Measurements from ENCODE around the gene CDKL1. TPM values are rescaled to one million over a fixed set of nuclear protein-coding genes. Genes with fewer than 3 reads are reported as not detected.
A peak's percentile ranks its signal among the peaks of the same experiment; 100 is the strongest.

CDKL1 gene
- total and polyA plus RNA-seq, 2 of the 13 experiments (the other 11 are each of a cell fraction or from before 2014, with no cell fraction given), result 4.4 to 5.1 TPM

DNA sequence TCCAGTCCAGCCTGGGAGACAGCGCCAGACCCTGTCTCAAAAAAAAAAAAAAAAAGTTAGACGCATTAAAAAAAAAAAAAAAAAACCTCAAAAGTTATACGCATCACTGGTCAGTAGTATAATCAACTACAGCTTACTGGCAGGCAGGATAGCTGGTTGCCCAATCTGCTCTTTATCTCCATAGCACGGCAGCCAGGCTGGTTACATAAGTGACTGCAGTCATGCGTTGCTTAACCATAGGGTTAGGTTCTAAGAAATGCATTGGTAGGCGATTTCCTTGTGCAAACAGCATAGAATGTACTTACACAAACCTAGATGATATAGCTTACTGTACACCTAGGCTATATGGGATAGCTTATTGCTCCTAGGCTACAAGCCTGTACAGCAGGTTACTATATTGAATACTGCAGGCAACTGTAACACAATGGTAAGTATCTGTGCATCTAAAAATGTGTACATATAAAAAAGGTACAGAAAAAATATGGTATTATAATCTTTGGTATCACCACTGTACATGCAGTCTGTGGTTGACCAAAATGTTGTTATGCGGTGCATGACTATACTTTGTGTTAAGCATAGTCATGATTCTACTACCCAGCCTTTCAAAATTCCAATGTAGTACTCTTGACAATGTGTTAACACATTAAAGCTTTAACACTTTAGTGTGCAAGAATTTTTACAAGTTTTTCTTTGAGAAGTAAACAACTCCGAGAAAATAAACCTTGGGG is 92.8 kb downstream of the CDKL1 start (continued):
- peak; percentile 69; the same call in 1 of the 2 replicates for TF ChIP-seq ZGPAT (CRISPR knock-in tag; IDR thresholded peaks at IDR 0.05)
- peak; percentile 60; the same call in 1 of the 2 replicates for TF ChIP-seq ISL2 (CRISPR knock-in tag; IDR thresholded peaks at IDR 0.05)
- no peak for TF ChIP-seq RELA (CRISPR knock-in tag; IDR thresholded peaks at IDR 0.05)
- TF ChIP-seq POGZ (CRISPR knock-in tag; IDR thresholded peaks at IDR 0.05), result peak; percentile 76
- TF ChIP-seq TRAFD1 (CRISPR knock-in tag; IDR thresholded peaks at IDR 0.05; ENCODE audit: borderline replicate concordance), result no peak
- peak; percentile 68; the same call in 1 of the 2 replicates for TF ChIP-seq IKZF5 (CRISPR knock-in tag; IDR thresholded peaks at IDR 0.05)
- 0 out of 2 replicates have a peak, but pooled peaks have one; percentile 53 for TF ChIP-seq SIX1 (CRISPR knock-in tag; IDR thresholded peaks at IDR 0.05; ENCODE audit: borderline replicate concordance)
- peak; percentile 99 for TF ChIP-seq ZBTB20 (CRISPR knock-in tag; IDR thresholded peaks at IDR 0.05; ENCODE audit: borderline replicate concordance, low read depth)
- TF ChIP-seq, protein P1, sequence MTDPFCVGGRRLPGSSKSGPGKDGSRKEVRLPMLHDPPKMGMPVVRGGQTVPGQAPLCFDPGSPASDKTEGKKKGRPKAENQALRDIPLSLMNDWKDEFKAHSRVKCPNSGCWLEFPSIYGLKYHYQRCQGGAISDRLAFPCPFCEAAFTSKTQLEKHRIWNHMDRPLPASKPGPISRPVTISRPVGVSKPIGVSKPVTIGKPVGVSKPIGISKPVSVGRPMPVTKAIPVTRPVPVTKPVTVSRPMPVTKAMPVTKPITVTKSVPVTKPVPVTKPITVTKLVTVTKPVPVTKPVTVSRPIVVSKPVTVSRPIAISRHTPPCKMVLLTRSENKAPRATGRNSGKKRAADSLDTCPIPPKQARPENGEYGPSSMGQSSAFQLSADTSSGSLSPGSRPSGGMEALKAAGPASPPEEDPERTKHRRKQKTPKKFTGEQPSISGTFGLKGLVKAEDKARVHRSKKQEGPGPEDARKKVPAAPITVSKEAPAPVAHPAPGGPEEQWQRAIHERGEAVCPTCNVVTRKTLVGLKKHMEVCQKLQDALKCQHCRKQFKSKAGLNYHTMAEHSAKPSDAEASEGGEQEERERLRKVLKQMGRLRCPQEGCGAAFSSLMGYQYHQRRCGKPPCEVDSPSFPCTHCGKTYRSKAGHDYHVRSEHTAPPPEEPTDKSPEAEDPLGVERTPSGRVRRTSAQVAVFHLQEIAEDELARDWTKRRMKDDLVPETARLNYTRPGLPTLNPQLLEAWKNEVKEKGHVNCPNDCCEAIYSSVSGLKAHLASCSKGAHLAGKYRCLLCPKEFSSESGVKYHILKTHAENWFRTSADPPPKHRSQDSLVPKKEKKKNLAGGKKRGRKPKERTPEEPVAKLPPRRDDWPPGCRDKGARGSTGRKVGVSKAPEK (CRISPR knock-in tag; IDR thresholded peaks at IDR 0.05; ENCODE audit: borderline replicate concordance), result 0 out of 2 replicates have a peak, but pooled peaks have one; percentile 35
- TF ChIP-seq ZNF10 (CRISPR knock-in tag; IDR thresholded peaks at IDR 0.05; ENCODE audit: borderline replicate concordance, low read depth), result no peak
- TF ChIP-seq, protein P2, sequence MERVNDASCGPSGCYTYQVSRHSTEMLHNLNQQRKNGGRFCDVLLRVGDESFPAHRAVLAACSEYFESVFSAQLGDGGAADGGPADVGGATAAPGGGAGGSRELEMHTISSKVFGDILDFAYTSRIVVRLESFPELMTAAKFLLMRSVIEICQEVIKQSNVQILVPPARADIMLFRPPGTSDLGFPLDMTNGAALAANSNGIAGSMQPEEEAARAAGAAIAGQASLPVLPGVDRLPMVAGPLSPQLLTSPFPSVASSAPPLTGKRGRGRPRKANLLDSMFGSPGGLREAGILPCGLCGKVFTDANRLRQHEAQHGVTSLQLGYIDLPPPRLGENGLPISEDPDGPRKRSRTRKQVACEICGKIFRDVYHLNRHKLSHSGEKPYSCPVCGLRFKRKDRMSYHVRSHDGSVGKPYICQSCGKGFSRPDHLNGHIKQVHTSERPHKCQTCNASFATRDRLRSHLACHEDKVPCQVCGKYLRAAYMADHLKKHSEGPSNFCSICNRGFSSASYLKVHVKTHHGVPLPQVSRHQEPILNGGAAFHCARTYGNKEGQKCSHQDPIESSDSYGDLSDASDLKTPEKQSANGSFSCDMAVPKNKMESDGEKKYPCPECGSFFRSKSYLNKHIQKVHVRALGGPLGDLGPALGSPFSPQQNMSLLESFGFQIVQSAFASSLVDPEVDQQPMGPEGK (CRISPR knock-in tag; IDR thresholded peaks at IDR 0.05), result 0 out of 2 replicates have a peak, but pooled peaks have one; percentile 29
- peak; percentile 89 to 93 for TF ChIP-seq MAFK (conservative IDR thresholded peaks at IDR 0.05 in 1 of 2, IDR thresholded peaks at IDR 0.05 in 1 of 2; ENCODE audit: low read length in 2 of 2)
- TF ChIP-seq ZNF614 (CRISPR knock-in tag; IDR thresholded peaks at IDR 0.05; ENCODE audit: borderline replicate concordance), result peak; percentile 94
- peak; percentile 87 for TF ChIP-seq HDAC2 (CRISPR knock-in tag; IDR thresholded peaks at IDR 0.05)
- peak; percentile 66 for TF ChIP-seq MED1 (CRISPR knock-in tag; IDR thresholded peaks at IDR 0.05)
- peak; percentile 91 for TF ChIP-seq ELF3 (CRISPR knock-in tag; IDR thresholded peaks at IDR 0.05)
- TF ChIP-seq TGIF2 (CRISPR knock-in tag; IDR thresholded peaks at IDR 0.05), result peak; percentile 73; the same call in 1 of the 2 replicates
- TF ChIP-seq MLX (CRISPR knock-in tag; IDR thresholded peaks at IDR 0.05), result peak; percentile 32; the same call in 1 of the 2 replicates
- peak; percentile 65 for TF ChIP-seq IRF2 (CRISPR knock-in tag; IDR thresholded peaks at IDR 0.05)
